HCT116 (cell line): ENCODE results near the gene ARMC6. TPM values are rescaled to one million over a fixed set of nuclear protein-coding genes. Genes with fewer than 3 reads are reported as not detected.

Experiments
- ATAC-seq: fragments of 200-7000 bp; cut with Tn5 transposase; 2 replicates; pipeline ENCODE4 v1.9.1; 2020; ENCODE audit warnings: mild to moderate bottlenecking, moderate library complexity
- BruUV-seq: library from RNA; stranded (reverse); fragments of 400-500 nt; replicated peaks from 2 replicates; lab custom pipeline; 2021; lab: Mats Ljungman, UMichigan
- CTCF ChIA-PET: fragments of 300-600 bp; sonication (Branson Sonifier 250); formaldehyde crosslinking; loops from one replicate; lab custom pipeline; 2021; ENCODE audit warnings: antibody characterized with exemption; lab: Charles Lee
- POLR2A ChIA-PET: fragments of 300-600, 350-600 bp; sonication (Branson Sonifier 250); formaldehyde crosslinking; loops from one replicate; lab custom pipeline; 2021; ENCODE audit warnings: antibody characterized with exemption; lab: Charles Lee
- RAD21 ChIA-PET, 2 experiments: fragments of 300-600 bp; sonication (Branson Sonifier 250); formaldehyde crosslinking; loops; one replicate each; lab custom pipeline; 2023; ENCODE audit warnings: low total read pairs in 2 of 2; ENCODE audit not compliant: uncharacterized antibody in 2 of 2, unreplicated experiment in 2 of 2, low non-redundant PET in 1 of 2; lab: Charles Lee
- DNase-seq: peaks from one replicate; pipeline ENCODE4 v3.0.0-alpha.2; 2010; ENCODE audit warnings: low read depth, low spot score
- H2AFZ ChIP-seq: fragments of 200-600 bp; shearing (Covaris generic), sonication (generic); 2 replicates; pipeline ENCODE4 v1.6.1; 2017; ENCODE audit warnings: low read depth, mixed run types, mixed read lengths, antibody characterized with exemption, low read length; ENCODE audit not compliant: poor library complexity, severe bottlenecking
- H3K27ac ChIP-seq: 2 replicates; pipeline ENCODE4 v1.5.1; 2012; ENCODE audit warnings: low read depth, low read length
- H3K27me3 ChIP-seq: fragments of 200-600 bp; sonication (generic); 2 replicates; pipeline ENCODE4 v1.6.1; 2016; ENCODE audit warnings: mixed run types, low read length, mixed read lengths; ENCODE audit not compliant: insufficient read depth
- H3K36me3 ChIP-seq, 2 experiments: fragments of 200-500 bp in 1 of 2; fragments of 200-600 bp in 1 of 2; sonication (Bioruptor generic) in 1 of 2; sonication (generic) in 1 of 2; 2 replicates each; pipeline versions ENCODE4 v1.5.1 to v1.6.1; 2014 to 2016; ENCODE audit warnings: low read length in 2 of 2, inconsistent platforms in 1 of 2, mixed read lengths in 1 of 2, mixed run types in 1 of 2; ENCODE audit not compliant: insufficient read depth in 2 of 2, control insufficient read depth in 1 of 2
- H3K4me1 ChIP-seq, 2 experiments: fragments of 200-600 bp in 1 of 2; sonication (generic) in 1 of 2; 2 replicates each; pipeline versions ENCODE4 v1.5.1 to v1.6.1; 2012 to 2017; ENCODE audit warnings: low read length in 2 of 2, inconsistent platforms in 1 of 2, mild to moderate bottlenecking in 1 of 2, mixed read lengths in 1 of 2, mixed run types in 1 of 2, moderate library complexity in 1 of 2; ENCODE audit not compliant: insufficient read depth in 2 of 2, control insufficient read depth in 1 of 2
- H3K4me2 ChIP-seq: fragments of 200-600 bp; sonication (generic); 2 replicates; pipeline ENCODE4 v1.6.1; 2017; ENCODE audit warnings: mixed run types, low read length, mixed read lengths
- H3K4me3 ChIP-seq, 2 experiments: fragments of 200-600 bp in 1 of 2; sonication (generic) in 1 of 2; replicated peaks in 1 of 2; 2 replicates each; pipeline ENCODE4 v1.5.1; 2011 to 2016; ENCODE audit warnings: low read length in 2 of 2, control low read depth in 1 of 2, low read depth in 1 of 2, mild to moderate bottlenecking in 1 of 2, mixed read lengths in 1 of 2, mixed run types in 1 of 2
- H3K79me2 ChIP-seq: fragments of 200-600 bp; sonication (generic); 2 replicates; pipeline ENCODE4 v1.6.1; 2017; ENCODE audit warnings: mild to moderate bottlenecking, mixed run types, low read length, moderate library complexity, mixed read lengths; ENCODE audit not compliant: insufficient read depth
- H3K9ac ChIP-seq: fragments of 200-600 bp; sonication (generic); 2 replicates; pipeline ENCODE4 v1.6.1; 2016; ENCODE audit warnings: low read length, mixed read lengths
- H3K9me2 ChIP-seq: fragments of 200-600 bp; sonication (generic), shearing (Covaris generic); 2 replicates; pipeline ENCODE4 v1.6.1; 2017; ENCODE audit warnings: mixed run types, mild to moderate bottlenecking, moderate library complexity; ENCODE audit not compliant: insufficient read depth
- H3K9me3 ChIP-seq, 2 experiments: fragments of 200-500 bp in 1 of 2; fragments of 200-600 bp in 1 of 2; sonication (Bioruptor generic) in 1 of 2; sonication (generic) in 1 of 2; 2 replicates each; pipeline ENCODE4 v1.6.1; 2014 to 2017; ENCODE audit warnings: low read length in 2 of 2, mixed read lengths in 2 of 2, inconsistent platforms in 1 of 2, low read depth in 1 of 2, mild to moderate bottlenecking in 1 of 2, mixed run types in 1 of 2, moderate library complexity in 1 of 2; ENCODE audit not compliant: control insufficient read depth in 1 of 2, insufficient read depth in 1 of 2
- H4K20me1 ChIP-seq: fragments of 200-600 bp; sonication (generic), shearing (Covaris generic); 2 replicates; pipeline ENCODE4 v1.6.1; 2017; ENCODE audit warnings: mixed run types, mild to moderate bottlenecking, moderate library complexity; ENCODE audit not compliant: insufficient read depth
- FOSL1 ChIP-seq: IDR thresholded peaks from 2 replicates; pipeline ENCODE4 v1.6.1; 2012; ENCODE audit warnings: low read depth
- JUND ChIP-seq: IDR thresholded peaks from 2 replicates; pipeline ENCODE4 v1.6.1; 2012
- POLR2A ChIP-seq: IDR thresholded peaks from 2 replicates; pipeline ENCODE4 v1.7.0; 2011; ENCODE audit warnings: borderline replicate concordance; ENCODE audit not compliant: insufficient read depth, insufficient read length; ENCODE audit errors: extremely low read depth
- TCF7L2 ChIP-seq: IDR thresholded peaks from 2 replicates; pipeline ENCODE4 v1.7.0; 2011; ENCODE audit warnings: borderline replicate concordance, inconsistent platforms; ENCODE audit not compliant: insufficient read depth, insufficient read length; ENCODE audit errors: extremely low read depth
- intact Hi-C: fragments of 100-400 bp; cut with micrococcal nuclease; formaldehyde crosslinking; loops from 2 replicates; pipeline ENCODE4 v1.10.0; 2022
- total RNA-seq: library from RNA; stranded (reverse); gene quantifications from one replicate; pipeline ENCODE4 v1.2.1, GENCODE V29; 2021; ENCODE audit not compliant: unreplicated experiment
- TF ChIP-seq, protein P1 (sequence below): IDR thresholded peaks from 2 replicates; pipeline ENCODE4 v1.6.1; 2012; ENCODE audit warnings: low read depth
- TF ChIP-seq, protein P2 (sequence below): IDR thresholded peaks from 2 replicates; pipeline ENCODE4 v1.6.1; 2012
- TF ChIP-seq, protein P3 (sequence below): IDR thresholded peaks from 2 replicates; pipeline ENCODE4 v1.6.1; 2011; ENCODE audit warnings: mild to moderate bottlenecking, low read length, moderate library complexity; ENCODE audit not compliant: insufficient replicate concordance; ENCODE audit errors: extremely low read depth

ARMC6 gene
- total RNA-seq, 1 experiment from 2014 or later, result 34.7 TPM

GRCh38 chr19:19083413-19084178 is 50.2 kb downstream of the ARMC6 start (continued):
- TF ChIP-seq, protein P1, sequence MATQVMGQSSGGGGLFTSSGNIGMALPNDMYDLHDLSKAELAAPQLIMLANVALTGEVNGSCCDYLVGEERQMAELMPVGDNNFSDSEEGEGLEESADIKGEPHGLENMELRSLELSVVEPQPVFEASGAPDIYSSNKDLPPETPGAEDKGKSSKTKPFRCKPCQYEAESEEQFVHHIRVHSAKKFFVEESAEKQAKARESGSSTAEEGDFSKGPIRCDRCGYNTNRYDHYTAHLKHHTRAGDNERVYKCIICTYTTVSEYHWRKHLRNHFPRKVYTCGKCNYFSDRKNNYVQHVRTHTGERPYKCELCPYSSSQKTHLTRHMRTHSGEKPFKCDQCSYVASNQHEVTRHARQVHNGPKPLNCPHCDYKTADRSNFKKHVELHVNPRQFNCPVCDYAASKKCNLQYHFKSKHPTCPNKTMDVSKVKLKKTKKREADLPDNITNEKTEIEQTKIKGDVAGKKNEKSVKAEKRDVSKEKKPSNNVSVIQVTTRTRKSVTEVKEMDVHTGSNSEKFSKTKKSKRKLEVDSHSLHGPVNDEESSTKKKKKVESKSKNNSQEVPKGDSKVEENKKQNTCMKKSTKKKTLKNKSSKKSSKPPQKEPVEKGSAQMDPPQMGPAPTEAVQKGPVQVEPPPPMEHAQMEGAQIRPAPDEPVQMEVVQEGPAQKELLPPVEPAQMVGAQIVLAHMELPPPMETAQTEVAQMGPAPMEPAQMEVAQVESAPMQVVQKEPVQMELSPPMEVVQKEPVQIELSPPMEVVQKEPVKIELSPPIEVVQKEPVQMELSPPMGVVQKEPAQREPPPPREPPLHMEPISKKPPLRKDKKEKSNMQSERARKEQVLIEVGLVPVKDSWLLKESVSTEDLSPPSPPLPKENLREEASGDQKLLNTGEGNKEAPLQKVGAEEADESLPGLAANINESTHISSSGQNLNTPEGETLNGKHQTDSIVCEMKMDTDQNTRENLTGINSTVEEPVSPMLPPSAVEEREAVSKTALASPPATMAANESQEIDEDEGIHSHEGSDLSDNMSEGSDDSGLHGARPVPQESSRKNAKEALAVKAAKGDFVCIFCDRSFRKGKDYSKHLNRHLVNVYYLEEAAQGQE, result no peak
- TF ChIP-seq FOSL1, result no peak
- TF ChIP-seq, protein P2, sequence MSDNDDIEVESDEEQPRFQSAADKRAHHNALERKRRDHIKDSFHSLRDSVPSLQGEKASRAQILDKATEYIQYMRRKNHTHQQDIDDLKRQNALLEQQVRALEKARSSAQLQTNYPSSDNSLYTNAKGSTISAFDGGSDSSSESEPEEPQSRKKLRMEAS, result no peak

- Histone ChIP-seq H3K9me3 (no peaks in the 10 kb centered on the region), H3K27ac (no peak overlapping the region), H3K4me2 (no peak overlapping the region), H3K36me3 (no peaks in the 10 kb centered on the region), H3K79me2 (no peaks in the 10 kb centered on the region), H3K9me2 (no peaks in the 10 kb centered on the region), H3K9ac (no peak overlapping the region), H3K4me1 (0 out of 4 replicates have a peak, but pooled peaks cover 0 to 2% of the 10 kb centered on the region in 2 experiments), H3K4me3 (no peak overlapping the region)
- RAD21 ChIA-PET, result no interaction called here
- CTCF ChIA-PET, result no interaction called here
- ATAC-seq (no peak), DNase-seq (no peak)
- intact Hi-C loops, result no loop called here
- POLR2A ChIA-PET, result no interaction called here
- TF ChIP-seq JUND, result no peak
- TF ChIP-seq, protein P3, sequence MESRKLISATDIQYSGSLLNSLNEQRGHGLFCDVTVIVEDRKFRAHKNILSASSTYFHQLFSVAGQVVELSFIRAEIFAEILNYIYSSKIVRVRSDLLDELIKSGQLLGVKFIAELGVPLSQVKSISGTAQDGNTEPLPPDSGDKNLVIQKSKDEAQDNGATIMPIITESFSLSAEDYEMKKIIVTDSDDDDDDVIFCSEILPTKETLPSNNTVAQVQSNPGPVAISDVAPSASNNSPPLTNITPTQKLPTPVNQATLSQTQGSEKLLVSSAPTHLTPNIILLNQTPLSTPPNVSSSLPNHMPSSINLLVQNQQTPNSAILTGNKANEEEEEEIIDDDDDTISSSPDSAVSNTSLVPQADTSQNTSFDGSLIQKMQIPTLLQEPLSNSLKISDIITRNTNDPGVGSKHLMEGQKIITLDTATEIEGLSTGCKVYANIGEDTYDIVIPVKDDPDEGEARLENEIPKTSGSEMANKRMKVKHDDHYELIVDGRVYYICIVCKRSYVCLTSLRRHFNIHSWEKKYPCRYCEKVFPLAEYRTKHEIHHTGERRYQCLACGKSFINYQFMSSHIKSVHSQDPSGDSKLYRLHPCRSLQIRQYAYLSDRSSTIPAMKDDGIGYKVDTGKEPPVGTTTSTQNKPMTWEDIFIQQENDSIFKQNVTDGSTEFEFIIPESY, result no peak
- TF ChIP-seq TCF7L2, result no peak
- no peak for TF ChIP-seq POLR2A
- TF ChIP-seq, all 23 proteins: peak for 0
- BruUV-seq, result no TSS peak
- H3K27me3 ChIP-seq, result no peaks in the 10 kb centered on the region
- no peak overlapping the region for H2AFZ ChIP-seq
- no peaks in the 10 kb centered on the region for H4K20me1 ChIP-seq
Observed at GRCh38 chr19:19087676-19088075, 54.3 kb downstream of the ARMC6 start.
